ENCODE measurements around the gene ZNF28.
"Not testable (repeated sequence)": the region's sequence is repeated elsewhere in the genome, so short reads cannot be mapped to it uniquely, and the experiment has no call there.

ZNF28 gene

GRCh38 chr19:52823676-52824075 lies 2.2 kb upstream of the ZNF28 start:
- H3K27ac ChIP-seq (ENCODE audit: low read depth, low read length) = no peak overlapping the region
- H3K9me3 ChIP-seq (ENCODE audit: control insufficient read depth, insufficient read depth, low read depth, low read length) = no peaks in the 10 kb centered on the region
- no peaks in the 10 kb centered on the region for H3K27me3 ChIP-seq (ENCODE audit: control insufficient read depth, insufficient read depth, low read length)
- H3K4me3 ChIP-seq (ENCODE audit: low read depth, low read length) = no peak overlapping the region
- no peak overlapping the region for H3K9ac ChIP-seq (ENCODE audit: low read length)
- H3K4me1 ChIP-seq (ENCODE audit: control insufficient read depth, insufficient read depth, low read length) = no peaks in the 10 kb centered on the region
- H3K36me3 ChIP-seq (ENCODE audit: control insufficient read depth, insufficient read depth, low read length) = no peaks in the 10 kb centered on the region

DNA sequence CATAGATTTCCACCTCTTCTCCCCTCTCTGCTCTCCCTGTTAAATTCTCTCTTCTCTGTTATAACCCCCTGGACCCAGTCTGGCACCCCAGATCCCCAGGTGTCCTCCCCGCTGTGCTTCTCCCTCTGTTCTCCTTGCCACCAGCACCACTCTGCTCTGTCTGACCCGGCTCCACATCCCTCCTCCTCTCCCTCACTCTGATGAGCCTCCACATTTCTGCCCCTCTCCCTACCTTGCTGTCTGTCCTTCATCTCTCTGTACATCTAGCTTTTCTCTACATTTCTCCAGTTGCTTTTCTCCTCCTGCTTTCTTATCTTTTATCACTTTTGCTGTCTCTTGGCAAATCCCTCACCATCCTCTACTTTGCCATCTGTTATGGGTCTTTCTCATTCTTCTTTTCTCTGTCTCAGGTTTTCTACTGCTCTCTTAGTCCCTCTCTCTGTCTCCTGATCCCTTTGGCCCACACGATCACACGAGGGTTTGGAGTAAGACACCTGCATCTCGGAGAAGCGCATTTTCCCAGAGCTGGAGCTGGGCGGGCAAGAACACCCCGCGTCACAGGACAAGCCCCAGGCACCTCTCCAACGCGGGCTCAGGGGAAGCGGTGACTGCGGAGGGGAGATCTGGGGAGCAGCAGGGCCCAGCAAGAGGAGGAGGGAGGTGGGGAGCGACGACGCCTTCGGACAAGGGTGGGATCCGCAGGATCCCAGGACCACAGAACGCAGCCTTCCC lies 795 bp downstream of the ZNF28 start:
- H3K27ac ChIP-seq (ENCODE audit: low read depth, low read length); H3K4me1 ChIP-seq (ENCODE audit: control insufficient read depth, insufficient read depth, low read length); H3K9me3 ChIP-seq (ENCODE audit: control insufficient read depth, insufficient read depth, low read depth, low read length); H3K27me3 ChIP-seq (ENCODE audit: control insufficient read depth, insufficient read depth, low read length): not testable (repeated sequence)
- Histone ChIP-seq H3K4me3 (ENCODE audit: low read depth, low read length) (peak overlapping the region; percentile 90), H3K9ac (ENCODE audit: low read length) (peak overlapping the region; percentile 79), H3K36me3 (ENCODE audit: control insufficient read depth, insufficient read depth, low read length) (peaks cover 16% of the 10 kb centered on the region)

GRCh38 chr19:52809801-52810200 lies 11.6 kb downstream of the ZNF28 start:
- peaks cover 23% of the 10 kb centered on the region for H3K9me3 ChIP-seq (ENCODE audit: control insufficient read depth, insufficient read depth, low read depth, low read length)
- no peak overlapping the region for H3K27ac ChIP-seq (ENCODE audit: low read depth, low read length)
- no peak overlapping the region for H3K9ac ChIP-seq (ENCODE audit: low read length)
- peaks cover 68% of the 10 kb centered on the region for H3K36me3 ChIP-seq (ENCODE audit: control insufficient read depth, insufficient read depth, low read length)
- no peaks in the 10 kb centered on the region for H3K4me1 ChIP-seq (ENCODE audit: control insufficient read depth, insufficient read depth, low read length)
- H3K4me3 ChIP-seq (ENCODE audit: low read depth, low read length) = no peak overlapping the region; the same call in 1 of the 2 replicates
- H3K27me3 ChIP-seq (ENCODE audit: control insufficient read depth, insufficient read depth, low read length) = no peaks in the 10 kb centered on the region

- H3K27me3 ChIP-seq (ENCODE audit: control insufficient read depth, insufficient read depth, low read length); H3K4me3 ChIP-seq (ENCODE audit: low read depth, low read length); H3K27ac ChIP-seq (ENCODE audit: low read depth, low read length); H3K9ac ChIP-seq (ENCODE audit: low read length); H3K4me1 ChIP-seq (ENCODE audit: control insufficient read depth, insufficient read depth, low read length): not testable (repeated sequence)
- peaks cover 84% of the 10 kb centered on the region for H3K36me3 ChIP-seq (ENCODE audit: control insufficient read depth, insufficient read depth, low read length)
- peaks cover 86% of the 10 kb centered on the region for H3K9me3 ChIP-seq (ENCODE audit: control insufficient read depth, insufficient read depth, low read depth, low read length)
These were observed 21.3 kb downstream of the ZNF28 start for GRCh38 chr19:52799950-52800640.

DNA sequence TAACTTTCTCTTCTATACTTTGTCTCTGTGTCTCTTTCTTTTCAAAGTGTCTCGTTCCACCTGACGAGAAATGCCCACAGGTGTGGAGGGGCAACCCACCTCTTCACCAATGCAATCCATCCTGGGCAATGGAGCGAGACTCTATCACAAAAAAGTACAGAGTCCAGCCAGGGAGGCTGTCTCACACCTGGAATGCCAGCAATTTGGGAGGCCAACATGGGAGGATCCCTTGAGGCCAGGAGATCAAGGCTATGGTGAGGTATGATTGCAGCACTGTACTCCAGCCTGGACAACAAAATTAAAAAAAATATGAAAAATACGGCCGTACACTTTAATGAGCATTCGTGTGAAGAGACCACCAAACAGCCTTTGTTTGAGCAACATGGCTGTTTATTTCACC lies 32.0 kb downstream of the ZNF28 start:
- Histone ChIP-seq H3K27me3 (ENCODE audit: control insufficient read depth, insufficient read depth, low read length) (peaks cover 7% of the 10 kb centered on the region; the same call in 1 of the 2 replicates), H3K27ac (ENCODE audit: low read depth, low read length) (peak overlapping the region; percentile 87; the same call in 1 of the 2 replicates), H3K36me3 (ENCODE audit: control insufficient read depth, insufficient read depth, low read length) (no peaks in the 10 kb centered on the region), H3K4me1 (ENCODE audit: control insufficient read depth, insufficient read depth, low read length) (peaks cover 7% of the 10 kb centered on the region; the same call in 1 of the 2 replicates), H3K9me3 (ENCODE audit: control insufficient read depth, insufficient read depth, low read depth, low read length) (peaks cover 15% of the 10 kb centered on the region; the same call in 1 of the 2 replicates), H3K4me3 (ENCODE audit: low read depth, low read length) (no peak overlapping the region), H3K9ac (ENCODE audit: low read length) (peak overlapping the region; percentile 71)

DNA sequence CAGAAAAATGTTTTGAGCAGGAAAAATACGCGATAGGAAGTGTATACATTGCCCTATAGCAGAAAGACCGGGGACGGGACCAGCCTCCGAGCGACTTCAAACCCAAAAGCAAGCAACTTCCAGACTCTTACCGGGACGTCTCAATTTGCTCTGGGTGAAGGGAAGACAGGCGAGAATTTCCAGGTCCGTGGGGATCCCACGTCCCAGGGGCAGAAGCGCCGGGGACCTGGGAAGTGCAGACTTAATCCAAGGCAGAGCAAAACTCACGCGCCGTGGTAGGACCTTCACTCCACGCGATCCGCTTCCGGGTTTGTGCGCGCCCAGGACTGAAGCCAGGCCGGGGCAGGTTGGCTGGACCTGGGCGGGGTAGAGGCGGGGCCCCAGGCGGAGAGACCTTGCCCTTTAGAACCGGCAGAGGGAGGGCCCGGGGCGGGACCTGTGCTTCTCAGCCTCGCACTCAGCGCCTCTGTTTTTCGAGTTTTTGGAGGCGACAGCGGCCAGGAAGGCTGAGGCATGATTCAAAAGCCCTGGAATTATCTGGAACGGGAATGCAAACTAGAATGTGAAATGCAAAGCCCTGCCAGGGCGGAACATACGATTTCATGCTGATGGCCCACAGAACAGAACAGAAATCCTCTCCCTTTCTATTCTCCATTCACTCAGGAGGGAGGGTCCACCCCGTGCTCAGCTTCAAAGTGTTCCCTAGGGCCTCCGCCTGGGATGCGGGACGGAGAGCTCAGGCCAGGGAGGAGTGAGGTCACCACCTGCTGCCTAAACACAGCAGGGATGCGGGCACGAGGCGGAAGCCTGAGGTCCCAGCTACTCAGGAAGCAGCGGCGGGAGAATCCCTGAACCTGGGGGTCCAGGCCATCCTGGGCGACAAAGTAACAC lies 34.7 kb downstream of the ZNF28 start, which contains the start of gene ZNF600:
Gene ZNF600 (minus strand): TSS at position 328 of the 891 bp plus-strand sequence. CDS start 7,903 bp downstream, outside the sequence.
- peak within 1 kb of the TSS; percentile 57; the same call in 1 of the 2 replicates for H3K27ac ChIP-seq (ENCODE audit: low read depth, low read length)
- H3K4me3 ChIP-seq (ENCODE audit: low read depth, low read length) = peak within 1 kb of the TSS; percentile 96
- not testable (repeated sequence) for H3K4me1 ChIP-seq (ENCODE audit: control insufficient read depth, insufficient read depth, low read length); H3K27me3 ChIP-seq (ENCODE audit: control insufficient read depth, insufficient read depth, low read length); H3K9me3 ChIP-seq (ENCODE audit: control insufficient read depth, insufficient read depth, low read depth, low read length); H3K36me3 ChIP-seq (ENCODE audit: control insufficient read depth, insufficient read depth, low read length)
- peak within 1 kb of the TSS; percentile 88 for H3K9ac ChIP-seq (ENCODE audit: low read length)

DNA sequence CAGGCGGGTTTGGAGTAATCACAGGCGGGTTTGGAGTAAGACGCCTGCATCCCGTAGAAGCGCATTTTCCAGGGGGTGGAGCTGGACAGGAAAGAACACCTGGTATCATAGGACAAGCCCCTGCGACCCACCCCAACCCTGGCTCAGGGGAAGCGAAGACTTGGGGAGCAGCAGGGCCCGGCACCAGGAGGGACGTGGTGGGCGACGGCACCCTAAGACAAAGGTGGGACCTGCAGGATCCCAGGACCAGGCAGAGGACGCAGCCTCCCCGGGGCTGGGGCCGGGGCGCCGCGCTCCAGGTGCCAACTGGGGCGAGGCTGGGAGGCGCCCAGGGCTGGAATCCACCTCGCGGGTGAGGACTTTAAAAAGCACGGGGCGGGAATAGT lies 35.4 kb downstream of the ZNF28 start:
- Histone ChIP-seq H3K27ac (ENCODE audit: low read depth, low read length) (peak overlapping the region; percentile 48; the same call in 1 of the 2 replicates), H3K27me3 (ENCODE audit: control insufficient read depth, insufficient read depth, low read length) (peaks cover 7% of the 10 kb centered on the region; the same call in 1 of the 2 replicates), H3K4me1 (ENCODE audit: control insufficient read depth, insufficient read depth, low read length) (peaks cover 7% of the 10 kb centered on the region; the same call in 1 of the 2 replicates), H3K4me3 (ENCODE audit: low read depth, low read length) (peak overlapping the region; percentile 96), H3K36me3 (ENCODE audit: control insufficient read depth, insufficient read depth, low read length) (peaks cover 5% of the 10 kb centered on the region; the same call in 1 of the 2 replicates), H3K9me3 (ENCODE audit: control insufficient read depth, insufficient read depth, low read depth, low read length) (no peaks in the 10 kb centered on the region; the same call in 1 of the 2 replicates), H3K9ac (ENCODE audit: low read length) (peak overlapping the region; percentile 88)

GRCh38 chr19:52785506-52785905 lies 35.9 kb downstream of the ZNF28 start:
- peaks cover 7% of the 10 kb centered on the region; the same call in 1 of the 2 replicates for H3K4me1 ChIP-seq (ENCODE audit: control insufficient read depth, insufficient read depth, low read length)
- peak overlapping the region; percentile 88 for H3K9ac ChIP-seq (ENCODE audit: low read length)
- H3K27me3 ChIP-seq (ENCODE audit: control insufficient read depth, insufficient read depth, low read length) = peaks cover 7% of the 10 kb centered on the region; the same call in 1 of the 2 replicates
- H3K9me3 ChIP-seq (ENCODE audit: control insufficient read depth, insufficient read depth, low read depth, low read length) = no peaks in the 10 kb centered on the region
- H3K36me3 ChIP-seq (ENCODE audit: control insufficient read depth, insufficient read depth, low read length) = peaks cover 9% of the 10 kb centered on the region; the same call in 1 of the 2 replicates
- H3K4me3 ChIP-seq (ENCODE audit: low read depth, low read length) = peak overlapping the region; percentile 96
- no peak overlapping the region for H3K27ac ChIP-seq (ENCODE audit: low read depth, low read length)

DNA sequence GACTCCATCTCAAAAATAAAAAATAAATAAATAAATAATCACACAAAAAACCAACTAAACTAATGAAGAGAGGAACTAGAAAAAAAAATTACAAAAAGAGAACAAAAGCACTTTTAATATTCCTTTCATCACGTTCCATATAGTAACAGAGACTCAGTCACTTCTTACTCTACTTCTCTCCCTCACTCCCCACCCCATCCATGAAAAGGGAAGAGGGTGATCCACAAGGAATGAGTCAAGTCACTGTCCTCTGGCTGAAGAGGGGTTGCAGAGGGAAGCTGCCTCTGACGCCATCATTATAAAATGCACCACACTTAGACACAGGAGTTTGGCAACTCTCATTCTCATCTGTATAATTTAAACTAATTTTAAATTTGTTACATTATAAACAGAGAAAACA lies 38.6 kb downstream of the ZNF28 start:
- not testable (repeated sequence) for H3K27ac ChIP-seq (ENCODE audit: low read depth, low read length); H3K4me1 ChIP-seq (ENCODE audit: control insufficient read depth, insufficient read depth, low read length); H3K4me3 ChIP-seq (ENCODE audit: low read depth, low read length); H3K9me3 ChIP-seq (ENCODE audit: control insufficient read depth, insufficient read depth, low read depth, low read length); H3K9ac ChIP-seq (ENCODE audit: low read length); H3K27me3 ChIP-seq (ENCODE audit: control insufficient read depth, insufficient read depth, low read length)
- peaks cover 20% of the 10 kb centered on the region for H3K36me3 ChIP-seq (ENCODE audit: control insufficient read depth, insufficient read depth, low read length)

DNA sequence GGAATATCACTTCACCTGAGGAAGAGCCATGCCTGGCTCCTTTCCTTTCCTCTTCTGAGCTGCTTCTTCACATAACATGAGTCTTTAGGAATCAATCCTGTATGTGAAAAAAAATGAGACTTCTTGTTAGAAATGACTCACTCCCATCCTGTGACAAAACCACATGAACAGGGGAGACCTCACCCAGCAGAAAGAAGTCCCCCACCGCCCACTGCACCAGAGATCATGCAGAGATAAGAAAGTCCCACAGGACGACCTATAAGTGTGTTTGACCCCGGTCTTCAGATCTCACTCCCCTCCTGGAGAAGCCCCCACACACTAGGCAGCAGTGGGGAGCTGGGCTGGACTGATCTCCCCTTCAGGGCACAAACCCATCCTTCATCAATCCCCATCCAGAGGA lies 42.6 kb downstream of the ZNF28 start:
- Histone ChIP-seq H3K27me3 (ENCODE audit: control insufficient read depth, insufficient read depth, low read length) (no peaks in the 10 kb centered on the region), H3K4me3 (ENCODE audit: low read depth, low read length) (no peak overlapping the region), H3K27ac (ENCODE audit: low read depth, low read length) (no peak overlapping the region), H3K4me1 (ENCODE audit: control insufficient read depth, insufficient read depth, low read length) (no peaks in the 10 kb centered on the region), H3K36me3 (ENCODE audit: control insufficient read depth, insufficient read depth, low read length) (peaks cover 49% of the 10 kb centered on the region), H3K9ac (ENCODE audit: low read length) (no peak overlapping the region), H3K9me3 (ENCODE audit: control insufficient read depth, insufficient read depth, low read depth, low read length) (no peaks in the 10 kb centered on the region)
